GM12878 (cell line): Measurements from ENCODE around the gene IRF2. TPM values are rescaled to one million over a fixed set of nuclear protein-coding genes. Genes with fewer than 3 reads are reported as not detected.

Source experiments
- ATAC-seq: fragments of 200-7000 bp; cut with Tn5 transposase; 3 replicates; pipeline ENCODE4 v1.9.1; 2020; ENCODE audit warnings: mild to moderate bottlenecking, moderate library complexity
- BruUV-seq: library from RNA; stranded (reverse); fragments of 400-500 nt; replicated peaks from 2 replicates; lab custom pipeline; 2021; lab: Mats Ljungman, UMichigan
- CTCF ChIA-PET: fragments of 300-600 bp; sonication (Branson Sonifier 250); formaldehyde crosslinking; extraction: SDS; loops from one replicate; lab custom pipeline; 2021; ENCODE audit warnings: inconsistent platforms; lab: Yijun Ruan, JAX
- POLR2A ChIA-PET: fragments of 350-600 bp; formaldehyde crosslinking; extraction: SDS; loops from one replicate; lab custom pipeline; 2021; ENCODE audit warnings: inconsistent platforms; lab: Charles Lee
- RAD21 ChIA-PET: fragments of 300-600 bp; sonication (Branson Sonifier 250); formaldehyde crosslinking; loops from one replicate; lab custom pipeline; 2023; ENCODE audit warnings: antibody characterized with exemption; ENCODE audit not compliant: unreplicated experiment; lab: Charles Lee
- SMC1A ChIA-PET: fragments of 300-600 bp; sonication (Branson Sonifier 250); formaldehyde crosslinking; loops from one replicate; lab custom pipeline; 2023; ENCODE audit not compliant: unreplicated experiment, uncharacterized antibody; lab: Charles Lee
- DNase-seq: peaks from one replicate; pipeline ENCODE4 v3.0.0-alpha.2; 2011; ENCODE audit warnings: low read depth, low spot score
- FAIRE-seq: peaks from 3 replicates; lab custom pipeline; 2011; peaks lifted over from hg19 to GRCh38; lab: Jason Lieb, UNC
- H2AFZ ChIP-seq: 2 replicates; pipeline ENCODE4 v1.6.0; 2011; ENCODE audit warnings: low read depth, low read length, control low read depth; ENCODE audit not compliant: control insufficient read depth
- H3K27ac ChIP-seq: 2 replicates; pipeline ENCODE4 v1.5.1; 2011; ENCODE audit warnings: control low read depth; ENCODE audit not compliant: control insufficient read depth, insufficient read depth
- H3K27me3 ChIP-seq, 2 experiments: replicated peaks in 1 of 2; 2 replicates each; pipeline versions ENCODE4 v1.6.0 to v1.6.1; 2011; ENCODE audit warnings: low read length in 1 of 2; ENCODE audit not compliant: control insufficient read depth in 2 of 2, insufficient read depth in 2 of 2
- H3K36me3 ChIP-seq, 2 experiments: 2 replicates each; pipeline ENCODE4 v1.5.1; 2011; ENCODE audit warnings: low read length in 1 of 2; ENCODE audit not compliant: control insufficient read depth in 2 of 2, insufficient read depth in 2 of 2
- H3K4me1 ChIP-seq: 2 replicates; pipeline ENCODE4 v1.6.1; 2011; ENCODE audit warnings: mild to moderate bottlenecking, low read length, moderate library complexity, mixed read lengths; ENCODE audit not compliant: control insufficient read depth, insufficient read depth
- H3K4me2 ChIP-seq: 2 replicates; pipeline ENCODE4 v1.6.0; 2011; ENCODE audit warnings: control low read depth; ENCODE audit not compliant: control insufficient read depth, insufficient read depth
- H3K4me3 ChIP-seq: fragments of 200-600 bp; sonication (generic); 2 replicates; pipeline ENCODE4 v1.5.1; 2016
- H3K79me2 ChIP-seq: 2 replicates; pipeline ENCODE4 v1.6.0; 2011; ENCODE audit warnings: low read length; ENCODE audit not compliant: control insufficient read depth, insufficient read depth
- H3K9ac ChIP-seq: 2 replicates; pipeline ENCODE4 v1.8.0; 2011; ENCODE audit warnings: low read length, control low read depth, mixed read lengths; ENCODE audit not compliant: control insufficient read depth, insufficient read depth
- H3K9me3 ChIP-seq: replicated peaks from 3 replicates; pipeline ENCODE4 v1.5.1; 2011; ENCODE audit warnings: mild to moderate bottlenecking, low read length; ENCODE audit not compliant: control insufficient read depth, insufficient read depth
- H4K20me1 ChIP-seq: 2 replicates; pipeline ENCODE4 v1.6.0; 2011; ENCODE audit not compliant: control insufficient read depth, insufficient read depth
- MEF2A ChIP-seq: IDR thresholded peaks from 2 replicates; pipeline ENCODE4 v1.6.1; 2011; ENCODE audit warnings: low read depth, mild to moderate bottlenecking, low read length, moderate library complexity; ENCODE audit not compliant: insufficient read depth
- MXI1 ChIP-seq: fragments of 150-350 bp; IDR thresholded peaks from 2 replicates; pipeline ENCODE4 v1.6.1; 2011; ENCODE audit warnings: low read depth, mild to moderate bottlenecking, inconsistent platforms, low read length, improper control_type of control experiment
- ZNF592 ChIP-seq: fragments of 450-650 bp; IDR thresholded peaks from 2 replicates; pipeline ENCODE4 v1.6.1; 2017; ENCODE audit warnings: mild to moderate bottlenecking, moderate library complexity
- WGBS: methylation state at CpG from one replicate; pipeline ENCODE4 v1.1.6; 2016; ENCODE audit warnings: low lambda C conversion rate; ENCODE audit not compliant: insufficient replicate concordance, insufficient coverage; ENCODE audit errors: missing lambda C conversion rate; 5-methylcytosine and 5-hydroxymethylcytosine counted together
- in situ Hi-C: fragments of 300-500 bp; cut with MboI; formaldehyde crosslinking; loops from 9 replicates; pipeline ENCODE4 v1.14.3; 2018; ENCODE audit warnings: mixed read lengths
- intact Hi-C: fragments of 100-400 bp; cut with micrococcal nuclease; formaldehyde crosslinking; loops from one replicate; pipeline ENCODE4 v1.14.2; 2022; ENCODE audit not compliant: unreplicated experiment
- polyA plus RNA-seq, 11 experiments: library from polyadenylated mRNA; depleted of rRNA in 4 of 11; unstranded in 6 of 11; stranded (reverse) in 5 of 11; fragments of >200 nt; fragmentation: Nextera tagmentation in 4 of 11; fragmentation: Illumina TruSeq in 1 of 11; extraction: Ambion mirVana in 4 of 11; extraction: Trizol in 1 of 11; gene quantifications; 1 replicate in 1 of 11; 2 replicates in 10 of 11; pipeline versions ENCODE4 v1.2.1 to v1.2.3, GENCODE V29; 2011 to 2016; ENCODE audit warnings: inconsistent platforms in 2 of 11, missing spikeins in 2 of 11, low read depth in 1 of 11
- total RNA-seq, 4 experiments: library from RNA; depleted of rRNA in 3 of 4; stranded (reverse); fragments of >200 nt in 3 of 4; fragmentation: Illumina TruSeq in 1 of 4; extraction: Trizol in 1 of 4; gene quantifications; 2 replicates each; pipeline versions ENCODE4 v1.2.1 to v1.2.3, GENCODE V29; 2013 to 2021

IRF2 gene
- total and polyA plus RNA-seq, 10 of the 15 experiments (the other 5 are each of a cell fraction or from before 2014, with no cell fraction given): 45.1 to 99.3 (median 58.9) TPM

DNA sequence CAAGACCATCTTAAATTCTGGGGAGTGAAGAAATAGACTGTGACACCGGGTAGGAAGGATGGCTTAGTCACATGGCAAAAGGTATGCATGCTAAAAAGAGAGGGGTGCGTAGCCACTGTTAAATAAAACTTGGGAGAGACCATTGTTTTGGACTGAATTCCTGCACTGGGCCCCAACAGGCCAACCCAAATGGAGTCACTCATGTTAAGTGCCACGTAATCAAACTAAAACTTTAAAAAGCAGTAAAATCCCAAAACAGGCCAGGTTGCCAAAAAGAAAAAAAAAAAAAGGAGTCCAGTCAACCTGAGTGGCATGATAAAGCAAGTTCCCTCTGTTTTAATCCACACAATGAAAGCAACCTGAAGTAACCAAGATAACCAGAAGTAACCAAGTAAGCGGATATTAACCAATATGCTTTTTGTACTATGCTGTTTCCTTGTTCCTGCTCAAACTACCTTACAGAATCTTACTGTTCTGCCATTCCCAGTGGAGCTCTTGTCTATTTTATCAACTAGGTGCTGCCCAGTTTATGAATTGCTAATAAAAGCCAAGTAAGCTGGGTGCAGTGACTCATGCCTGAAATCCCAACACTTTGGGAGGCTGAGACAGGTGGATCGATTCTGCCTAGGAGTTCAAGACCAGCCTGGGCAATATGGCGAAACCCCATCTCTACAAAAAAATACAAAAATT, 132.0 kb downstream of the IRF2 start:
- CTCF ChIA-PET: interaction anchor here (1.0 to 13.5 kb wide), 3 partner anchors 13 to 40 kb away, joined by 3 to 166 read pairs (median 4); no protein-coding TSS in a partner anchor
- SMC1A ChIA-PET: interaction anchor here (0.6 to 17.5 kb wide), 13 partner anchors 12 to 195 kb away, joined by 3 to 411 read pairs (median 6); no protein-coding TSS in a partner anchor
- H3K9me3 ChIP-seq: peaks cover 5% of the 10 kb centered on the region
- POLR2A ChIA-PET: interaction anchor here (1.2 to 16.9 kb wide), 6 partner anchors 11 to 79 kb away, joined by 3 to 445 read pairs (median 188); no protein-coding TSS in a partner anchor
- DNase-seq (no peak), FAIRE-seq (no peak), ATAC-seq (no peak)
- no peak overlapping the region for H2AFZ ChIP-seq
- H3K4me1 ChIP-seq: peaks cover 42% of the 10 kb centered on the region
- no peak overlapping the region for H3K9ac ChIP-seq
- H3K4me2 ChIP-seq: no peak overlapping the region
- peak overlapping the region; percentile 33 for H3K27ac ChIP-seq
- 97% methylated on average over 6 of the region's 6 CpGs for WGBS
- intact Hi-C loops (no loop called here), in situ Hi-C loops (no loop called here)
- peaks cover 2 to 15% of the 10 kb centered on the region in 2 experiments; a peak in 3 of 4 replicates for H3K36me3 ChIP-seq
- RAD21 ChIA-PET: interaction anchor here (1.5 to 14.9 kb wide), 6 partner anchors 11 to 193 kb away, joined by 3 to 419 read pairs (median 172); no protein-coding TSS in a partner anchor
- H4K20me1 ChIP-seq: no peaks in the 10 kb centered on the region
- H3K79me2 ChIP-seq: peaks cover 41% of the 10 kb centered on the region
- BruUV-seq: no TSS peak
- H3K4me3 ChIP-seq: no peak overlapping the region
- TF ChIP-seq ZNF592 (peak; percentile 82), MXI1 (no peak), MEF2A (no peak)
- TF ChIP-seq, all 136 proteins: peak for 1
- H3K27me3 ChIP-seq: no peaks in the 10 kb centered on the region
